ENCODE results near the gene RGS6.
A peak's percentile ranks its signal among the peaks of the same experiment; 100 is the strongest.
"Not testable (repeated sequence)": the region's sequence is repeated elsewhere in the genome, so short reads cannot be mapped to it uniquely, and the experiment has no call there.

RGS6 gene

GRCh38 chr14:71932229-71932981 lies at the start of gene RGS6:
RGS6 (plus strand) TSS chr14:71932429.
- DNase-seq (ENCODE audit: low read depth): no peak

- no peak for DNase-seq (ENCODE audit: low read depth)
These were observed 49.1 kb upstream of the RGS6 start for GRCh38 chr14:71883094-71883493.

- DNase-seq (ENCODE audit: low read depth): no peak
These were observed 46.9 kb upstream of the RGS6 start for GRCh38 chr14:71885301-71885700.

GRCh38 chr14:71887802-71888201 lies 44.4 kb upstream of the RGS6 start:
- DNase-seq (ENCODE audit: low read depth): not testable (repeated sequence)

- peak; percentile 3 for DNase-seq (ENCODE audit: low read depth)
These were observed 41.7 kb upstream of the RGS6 start for GRCh38 chr14:71890541-71890940.

- no peak for DNase-seq (ENCODE audit: low read depth)
These were observed 41.0 kb upstream of the RGS6 start for GRCh38 chr14:71891185-71891584.

GRCh38 chr14:71891970-71892369 lies 40.3 kb upstream of the RGS6 start:
- DNase-seq (ENCODE audit: low read depth): no peak

GRCh38 chr14:71905031-71905430 lies 27.2 kb upstream of the RGS6 start:
- peak; percentile 1 for DNase-seq (ENCODE audit: low read depth)

GRCh38 chr14:71905860-71906259 lies 26.4 kb upstream of the RGS6 start:
- DNase-seq (ENCODE audit: low read depth): no peak

- no peak for DNase-seq (ENCODE audit: low read depth)
These were observed 24.3 kb upstream of the RGS6 start for GRCh38 chr14:71907793-71908515.

- no peak for DNase-seq (ENCODE audit: low read depth)
These were observed 20.6 kb upstream of the RGS6 start for GRCh38 chr14:71911669-71912068.

GRCh38 chr14:71913342-71913741 lies 18.9 kb upstream of the RGS6 start:
- DNase-seq (ENCODE audit: low read depth): no peak

GRCh38 chr14:71918955-71919354 lies 13.3 kb upstream of the RGS6 start:
- DNase-seq (ENCODE audit: low read depth): no peak

GRCh38 chr14:71923513-71923912 lies 8.7 kb upstream of the RGS6 start:
- no peak for DNase-seq (ENCODE audit: low read depth)

- DNase-seq (ENCODE audit: low read depth): no peak
These were observed 569 bp upstream of the RGS6 start for GRCh38 chr14:71931492-71932228.

GRCh38 chr14:71933001-71933587 lies 865 bp downstream of the RGS6 start:
- no peak for DNase-seq (ENCODE audit: low read depth)

- DNase-seq (ENCODE audit: low read depth): not testable (repeated sequence)
These were observed 6.0 kb downstream of the RGS6 start for GRCh38 chr14:71938273-71938672.

- DNase-seq (ENCODE audit: low read depth): not testable (repeated sequence)
These were observed 7.1 kb downstream of the RGS6 start for GRCh38 chr14:71939344-71939743.

- not testable (repeated sequence) for DNase-seq (ENCODE audit: low read depth)
These were observed 8.3 kb downstream of the RGS6 start for GRCh38 chr14:71940500-71940899.

GRCh38 chr14:71941616-71942015 lies 9.4 kb downstream of the RGS6 start:
- DNase-seq (ENCODE audit: low read depth): not testable (repeated sequence)

- DNase-seq (ENCODE audit: low read depth): no peak
These were observed 10.9 kb downstream of the RGS6 start for GRCh38 chr14:71942904-71943694.

GRCh38 chr14:71943695-71944018 lies 11.4 kb downstream of the RGS6 start:
- no peak for DNase-seq (ENCODE audit: low read depth)

Measured in stromal cell of bone marrow (primary cell).